MM.1S (cell line): Measurements from ENCODE around the gene TDRD12.

Source experiments
- CTCF ChIP-seq: fragments of 300-600 bp; sonication (generic); IDR thresholded peaks from 2 replicates; pipeline ENCODE4 v1.5.1; 2016; ENCODE audit warnings: antibody characterized with exemption, low read length, mixed read lengths
- EZH2 ChIP-seq: fragments of 300-600 bp; sonication (generic); optimal IDR thresholded peaks from 2 replicates; pipeline ENCODE3; 2017; ENCODE audit warnings: low read depth, mild to moderate bottlenecking, antibody characterized with exemption, low read length, mixed read lengths
- EZH2phosphoT487 ChIP-seq: fragments of 300-600 bp; sonication (generic); IDR thresholded peaks from 2 replicates; pipeline ENCODE4 v1.6.1; 2018; ENCODE audit warnings: antibody characterized with exemption, low read length

GRCh38 chr19:32675720-32676185 lies 43.8 kb upstream of the TDRD12 start, which contains the start of gene RGS9BP:
- TF ChIP-seq CTCF (no peak), EZH2phosphoT487 (no peak), EZH2 (no peak)
